SU-DHL-6 (cell line): ENCODE results near the gene PTH1R.

Experiments
- H2AFZ ChIP-seq: fragments of 200-600 bp; sonication (generic); 2 replicates; pipeline ENCODE4 v1.6.1; 2014; ENCODE audit warnings: low read depth, mild to moderate bottlenecking, moderate library complexity, mixed read lengths, antibody characterized with exemption, low read length; ENCODE audit not compliant: severe bottlenecking
- H3F3A ChIP-seq: fragments of 200-600 bp; shearing (Covaris generic); 2 replicates; pipeline ENCODE4 v1.6.0; 2016; ENCODE audit warnings: antibody characterized with exemption, mild to moderate bottlenecking; ENCODE audit not compliant: insufficient read depth
- H3K27ac ChIP-seq: fragments of 200-600 bp; sonication (generic); 2 replicates; pipeline ENCODE4 v1.5.1; 2016; ENCODE audit warnings: low read depth, mild to moderate bottlenecking, low read length, moderate library complexity, mixed read lengths
- H3K27me3 ChIP-seq: fragments of 200-600 bp; sonication (generic), shearing (Covaris generic); 2 replicates; pipeline ENCODE4 v1.6.0; 2014; ENCODE audit warnings: mild to moderate bottlenecking, low read length
- H3K36me3 ChIP-seq: fragments of 200-600 bp; sonication (generic); 2 replicates; pipeline ENCODE4 v1.6.1; 2014; ENCODE audit warnings: mild to moderate bottlenecking, low read length, mixed read lengths
- H3K4me2 ChIP-seq: fragments of 300-600, 200-600 bp; shearing (Covaris generic), sonication (generic); 2 replicates; pipeline ENCODE4 v1.6.0; 2014; ENCODE audit warnings: low read length, low read depth, mild to moderate bottlenecking; ENCODE audit not compliant: poor library complexity, severe bottlenecking
- H3K4me3 ChIP-seq: fragments of 200-600 bp; sonication (generic); 2 replicates; pipeline ENCODE4 v1.5.1; 2014; ENCODE audit warnings: antibody characterized with exemption, low read length, mild to moderate bottlenecking, mixed read lengths; ENCODE audit not compliant: insufficient read depth, poor library complexity, severe bottlenecking
- H3K79me2 ChIP-seq: fragments of 200-600 bp; sonication (generic); 2 replicates; pipeline ENCODE4 v1.6.1; 2014; ENCODE audit warnings: mild to moderate bottlenecking, low read length, moderate library complexity; ENCODE audit not compliant: insufficient read depth
- H3K9ac ChIP-seq: fragments of 200-600 bp; sonication (generic); 2 replicates; pipeline ENCODE4 v1.7.0; 2014; ENCODE audit warnings: mild to moderate bottlenecking, low read length
- H3K9me2 ChIP-seq: fragments of 200-600 bp; sonication (generic); replicated peaks from 2 replicates; pipeline ENCODE4 v1.6.1; 2014; ENCODE audit warnings: low read length; ENCODE audit not compliant: insufficient read depth
- H3K9me3 ChIP-seq: fragments of 200-600 bp; sonication (generic); 2 replicates; pipeline ENCODE4 v1.6.1; 2014; ENCODE audit warnings: low read length, mixed read lengths; ENCODE audit not compliant: insufficient read depth
- H4K20me1 ChIP-seq: fragments of 200-600 bp; sonication (generic); 2 replicates; pipeline ENCODE4 v1.6.1; 2014; ENCODE audit warnings: low read depth, mild to moderate bottlenecking, antibody characterized with exemption, low read length, moderate library complexity, mixed read lengths
- EZH2phosphoT487 ChIP-seq: fragments of 200-600 bp; sonication (generic), shearing (Covaris generic); conservative IDR thresholded peaks from 2 replicates; pipeline ENCODE4 v1.6.1; 2018; ENCODE audit warnings: mild to moderate bottlenecking, antibody characterized with exemption, low read length, moderate library complexity, mixed read lengths
- TF ChIP-seq, protein P1 (sequence below): fragments of 200-600 bp; sonication (generic); IDR thresholded peaks from one replicate; pipeline ENCODE4 v1.5.1; 2017; ENCODE audit warnings: antibody characterized with exemption, mild to moderate bottlenecking, low read length, moderate library complexity; ENCODE audit not compliant: insufficient read depth, poor library complexity, severe bottlenecking

PTH1R gene

DNA sequence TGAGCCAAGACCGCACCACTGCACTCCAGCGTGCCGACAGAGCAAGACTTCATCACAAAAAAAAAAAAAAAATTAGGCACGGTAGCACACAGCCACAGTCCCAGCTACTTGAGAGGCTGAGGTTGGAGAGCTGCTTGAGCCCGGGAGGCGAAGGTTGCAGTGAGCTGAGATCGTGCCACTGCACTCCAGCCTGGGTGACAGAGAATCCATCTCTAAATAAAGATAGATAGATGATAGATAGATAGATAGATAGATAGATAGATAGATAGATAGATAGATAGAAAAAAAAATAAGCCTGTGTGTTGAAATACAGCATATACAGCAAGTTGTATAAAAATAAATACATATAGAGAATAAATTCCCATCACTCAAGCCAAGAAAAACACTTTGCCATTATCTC is 37.3 kb downstream of the PTH1R start:
- peaks cover 25% of the 10 kb centered on the region for H3K36me3 ChIP-seq
- no peaks in the 10 kb centered on the region for H4K20me1 ChIP-seq
- no peaks in the 10 kb centered on the region for H3K9me3 ChIP-seq
- no peak overlapping the region for H3K27ac ChIP-seq
- no peaks in the 10 kb centered on the region for H3K9me2 ChIP-seq
- no peak for TF ChIP-seq EZH2phosphoT487
- H3K27me3 ChIP-seq, result no peaks in the 10 kb centered on the region
- H3F3A ChIP-seq, result peaks cover 29% of the 10 kb centered on the region
- H3K79me2 ChIP-seq, result no peaks in the 10 kb centered on the region
- H3K4me3 ChIP-seq, result no peak overlapping the region
- H3K9ac ChIP-seq, result no peak overlapping the region
- no peak overlapping the region for H3K4me2 ChIP-seq
- no peak overlapping the region for H2AFZ ChIP-seq

DNA sequence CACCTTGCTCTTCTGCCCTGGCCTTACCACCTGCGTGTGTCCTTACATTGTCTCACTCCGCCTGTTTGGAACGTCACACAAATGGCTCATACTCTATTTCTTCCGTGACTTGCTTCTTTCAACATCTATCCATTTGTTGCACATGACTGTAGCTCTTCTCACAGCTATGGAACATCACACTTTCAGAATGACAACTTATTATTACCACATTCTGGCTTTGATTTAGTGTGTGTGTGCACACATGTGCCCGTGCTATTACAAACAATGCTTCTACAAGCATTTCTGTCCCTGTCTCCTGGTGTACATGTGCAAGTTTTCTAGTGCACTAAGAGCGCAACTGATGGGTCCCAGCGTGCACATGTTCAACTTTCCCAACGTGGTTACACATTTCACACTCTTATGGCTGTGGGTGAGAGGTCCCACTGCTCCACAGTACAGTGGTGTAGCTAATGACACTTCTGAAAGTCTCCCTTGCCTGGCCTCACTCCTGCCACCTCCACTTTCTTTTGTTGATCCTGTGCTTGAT is 37.8 kb downstream of the PTH1R start:
- no peak overlapping the region for H3K4me3 ChIP-seq
- peaks cover 30% of the 10 kb centered on the region for H3K36me3 ChIP-seq
- no peaks in the 10 kb centered on the region for H3K27me3 ChIP-seq
- H3F3A ChIP-seq, result peaks cover 29% of the 10 kb centered on the region
- H3K79me2 ChIP-seq, result no peaks in the 10 kb centered on the region
- no peaks in the 10 kb centered on the region for H3K9me2 ChIP-seq
- H3K27ac ChIP-seq, result no peak overlapping the region
- no peaks in the 10 kb centered on the region for H4K20me1 ChIP-seq
- H3K9me3 ChIP-seq, result no peaks in the 10 kb centered on the region
- no peak overlapping the region for H3K4me2 ChIP-seq
- TF ChIP-seq EZH2phosphoT487, result no peak
- TF ChIP-seq, protein P1, sequence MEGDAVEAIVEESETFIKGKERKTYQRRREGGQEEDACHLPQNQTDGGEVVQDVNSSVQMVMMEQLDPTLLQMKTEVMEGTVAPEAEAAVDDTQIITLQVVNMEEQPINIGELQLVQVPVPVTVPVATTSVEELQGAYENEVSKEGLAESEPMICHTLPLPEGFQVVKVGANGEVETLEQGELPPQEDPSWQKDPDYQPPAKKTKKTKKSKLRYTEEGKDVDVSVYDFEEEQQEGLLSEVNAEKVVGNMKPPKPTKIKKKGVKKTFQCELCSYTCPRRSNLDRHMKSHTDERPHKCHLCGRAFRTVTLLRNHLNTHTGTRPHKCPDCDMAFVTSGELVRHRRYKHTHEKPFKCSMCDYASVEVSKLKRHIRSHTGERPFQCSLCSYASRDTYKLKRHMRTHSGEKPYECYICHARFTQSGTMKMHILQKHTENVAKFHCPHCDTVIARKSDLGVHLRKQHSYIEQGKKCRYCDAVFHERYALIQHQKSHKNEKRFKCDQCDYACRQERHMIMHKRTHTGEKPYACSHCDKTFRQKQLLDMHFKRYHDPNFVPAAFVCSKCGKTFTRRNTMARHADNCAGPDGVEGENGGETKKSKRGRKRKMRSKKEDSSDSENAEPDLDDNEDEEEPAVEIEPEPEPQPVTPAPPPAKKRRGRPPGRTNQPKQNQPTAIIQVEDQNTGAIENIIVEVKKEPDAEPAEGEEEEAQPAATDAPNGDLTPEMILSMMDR, result no peak
- no peak overlapping the region for H2AFZ ChIP-seq
- no peak overlapping the region for H3K9ac ChIP-seq

DNA sequence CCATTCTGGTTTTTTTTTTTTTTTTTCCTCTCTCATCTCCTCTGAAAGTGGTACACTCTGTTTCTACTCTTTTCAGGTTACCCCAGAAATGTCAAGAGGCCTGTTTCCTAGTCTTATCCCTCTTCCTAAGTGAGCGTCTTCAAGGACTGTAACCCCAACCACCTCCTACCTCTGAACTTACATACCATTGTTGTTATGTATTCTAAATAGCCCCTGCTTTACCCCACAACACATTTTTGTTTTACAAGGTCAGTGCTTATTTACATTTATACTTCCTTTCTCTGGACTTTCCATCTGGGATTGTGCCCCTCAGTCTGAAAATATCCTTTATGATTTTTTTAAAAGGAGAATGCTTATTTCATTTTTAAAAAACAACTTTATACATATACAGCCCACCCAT is 38.8 kb downstream of the PTH1R start:
- no peaks in the 10 kb centered on the region for H3K79me2 ChIP-seq
- H3K9ac ChIP-seq, result no peak overlapping the region
- no peaks in the 10 kb centered on the region for H4K20me1 ChIP-seq
- H3K27me3 ChIP-seq, result no peaks in the 10 kb centered on the region
- H3K27ac ChIP-seq, result no peak overlapping the region
- no peaks in the 10 kb centered on the region for H3K9me2 ChIP-seq
- H3K4me2 ChIP-seq, result no peak overlapping the region
- H2AFZ ChIP-seq, result no peak overlapping the region
- H3K36me3 ChIP-seq, result peaks cover 36% of the 10 kb centered on the region
- no peaks in the 10 kb centered on the region for H3K9me3 ChIP-seq
- H3F3A ChIP-seq, result peaks cover 24% of the 10 kb centered on the region
- no peak overlapping the region for H3K4me3 ChIP-seq
- no peak for TF ChIP-seq EZH2phosphoT487
- TF ChIP-seq, protein P1, result no peak

DNA sequence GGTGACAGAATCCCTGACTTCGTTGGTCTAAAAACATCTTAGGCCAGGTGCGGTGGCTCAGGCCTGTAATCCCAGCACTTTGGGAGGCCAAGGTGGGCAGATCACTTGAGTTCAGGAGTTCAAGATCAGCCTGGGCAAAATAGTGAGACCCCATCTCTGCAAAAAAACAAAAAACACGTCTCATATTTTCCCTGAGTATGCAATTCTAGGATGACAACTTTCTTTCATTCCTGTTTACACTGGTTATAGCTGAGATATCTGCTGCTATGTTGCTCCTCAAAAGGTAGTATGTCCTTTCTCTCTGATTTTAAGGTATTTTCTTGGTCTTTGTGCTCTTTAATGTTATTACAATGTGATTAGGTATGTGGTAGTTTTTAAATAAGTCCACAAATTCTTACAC is 39.3 kb downstream of the PTH1R start:
- Histone ChIP-seq H2AFZ (no peak overlapping the region), H3K9me3 (no peaks in the 10 kb centered on the region), H3K9ac (no peak overlapping the region), H3K9me2 (no peaks in the 10 kb centered on the region), H3F3A (peaks cover 19% of the 10 kb centered on the region; the same call in 1 of the 2 replicates), H3K27ac (no peak overlapping the region), H3K4me3 (no peak overlapping the region), H3K79me2 (no peaks in the 10 kb centered on the region), H3K4me2 (no peak overlapping the region), H3K27me3 (no peaks in the 10 kb centered on the region), H4K20me1 (no peaks in the 10 kb centered on the region), H3K36me3 (peaks cover 41% of the 10 kb centered on the region)
- TF ChIP-seq, protein P1, result no peak
- TF ChIP-seq EZH2phosphoT487, result no peak
